Neuronal stem cell (in vitro differentiated cells): ENCODE measurements around the gene ARHGEF16.

ENCODE experiments used
- DNase-seq: peaks from one replicate; pipeline ENCODE4 v3.0.0-alpha.2; 2013; ENCODE audit warnings: low spot score
- H2AFZ ChIP-seq: one replicate; pipeline ENCODE4 v1.6.1; 2013; ENCODE audit warnings: mild to moderate bottlenecking, low read length, inconsistent platforms
- H2AK5ac ChIP-seq: 2 replicates; pipeline ENCODE4 v1.6.1; 2013; ENCODE audit warnings: low read depth, mild to moderate bottlenecking, inconsistent platforms, low read length, moderate library complexity, mixed read lengths
- H2BK120ac ChIP-seq: 2 replicates; pipeline ENCODE4 v1.6.1; 2013; ENCODE audit warnings: low read depth, mild to moderate bottlenecking, inconsistent platforms, low read length, moderate library complexity, mixed read lengths
- H2BK12ac ChIP-seq: one replicate; pipeline ENCODE4 v1.6.1; 2013; ENCODE audit warnings: low read length, inconsistent platforms
- H2BK15ac ChIP-seq: 2 replicates; pipeline ENCODE4 v1.6.1; 2013; ENCODE audit warnings: mild to moderate bottlenecking, low read length, inconsistent platforms, mixed read lengths
- H2BK5ac ChIP-seq: one replicate; pipeline ENCODE4 v1.6.1; 2013; ENCODE audit warnings: inconsistent platforms, mild to moderate bottlenecking, low read length, moderate library complexity
- H3K14ac ChIP-seq: one replicate; pipeline ENCODE4 v1.6.1; 2013; ENCODE audit warnings: low read length, inconsistent platforms
- H3K18ac ChIP-seq: 2 replicates; pipeline ENCODE4 v1.6.1; 2013; ENCODE audit warnings: low read length, inconsistent platforms
- H3K23ac ChIP-seq: 2 replicates; pipeline ENCODE4 v1.6.1; 2013; ENCODE audit warnings: low read depth, mild to moderate bottlenecking, mixed read lengths, low read length, inconsistent platforms; ENCODE audit not compliant: poor library complexity
- H3K27ac ChIP-seq: replicated peaks from 3 replicates; pipeline ENCODE4 v1.5.1; 2013; ENCODE audit warnings: low read length, inconsistent platforms
- H3K27me3 ChIP-seq, 3 experiments: 2 replicates each; pipeline ENCODE4 v1.6.1; 2013; ENCODE audit warnings: low read length in 3 of 3, mild to moderate bottlenecking in 2 of 3, inconsistent platforms in 1 of 3, low read depth in 1 of 3, mixed read lengths in 1 of 3, moderate library complexity in 1 of 3; ENCODE audit not compliant: control insufficient read depth in 3 of 3, insufficient read depth in 3 of 3
- H3K36me3 ChIP-seq, 2 donors: replicated peaks in 1 of 2; 2 replicates each; pipeline ENCODE4 v1.6.1; 2013; ENCODE audit warnings: low read length in 2 of 2; ENCODE audit not compliant: control insufficient read depth in 2 of 2, insufficient read depth in 2 of 2
- H3K4ac ChIP-seq: 2 replicates; pipeline ENCODE4 v1.6.1; 2013; ENCODE audit warnings: inconsistent platforms, mild to moderate bottlenecking, low read length, moderate library complexity
- H3K4me1 ChIP-seq, 2 donors: 1 replicate in 1 of 2; 2 replicates in 1 of 2; pipeline ENCODE4 v1.6.1; 2013; ENCODE audit warnings: low read length in 2 of 2, low read depth in 1 of 2; ENCODE audit not compliant: control insufficient read depth in 2 of 2, insufficient read depth in 1 of 2
- H3K4me2 ChIP-seq: one replicate; pipeline ENCODE4 v1.6.1; 2013; ENCODE audit warnings: mild to moderate bottlenecking, low read length, inconsistent platforms; ENCODE audit not compliant: insufficient read depth, poor library complexity, severe bottlenecking
- H3K4me3 ChIP-seq, 2 donors: 2 replicates each; pipeline ENCODE4 v1.5.1; 2013; ENCODE audit warnings: low read length in 2 of 2, mild to moderate bottlenecking in 2 of 2, inconsistent platforms in 1 of 2, moderate library complexity in 1 of 2
- H3K79me1 ChIP-seq: one replicate; pipeline ENCODE4 v1.6.1; 2013; ENCODE audit warnings: low read depth, mild to moderate bottlenecking, inconsistent platforms, low read length, moderate library complexity
- H3K9ac ChIP-seq: one replicate; pipeline ENCODE4 v1.6.1; 2013; ENCODE audit warnings: mild to moderate bottlenecking, low read depth, low read length, inconsistent platforms; ENCODE audit not compliant: poor library complexity
- H3K9me3 ChIP-seq, 2 donors: replicated peaks in 1 of 2; 2 replicates each; pipeline versions ENCODE3 to v1.6.1; 2013; ENCODE audit warnings: low read length in 2 of 2, mild to moderate bottlenecking in 2 of 2, inconsistent platforms in 1 of 2, low read depth in 1 of 2, mixed read lengths in 1 of 2, moderate library complexity in 1 of 2; ENCODE audit not compliant: control insufficient read depth in 2 of 2, insufficient read depth in 1 of 2
- H4K8ac ChIP-seq: one replicate; pipeline ENCODE4 v1.6.1; 2013; ENCODE audit warnings: low read depth, mild to moderate bottlenecking, inconsistent platforms, low read length, moderate library complexity
- H4K91ac ChIP-seq: one replicate; pipeline ENCODE4 v1.6.1; 2013; ENCODE audit warnings: low read length, low read depth, mild to moderate bottlenecking, inconsistent platforms; ENCODE audit not compliant: poor library complexity
- WGBS, 2 donors: extraction: QIAGEN DNeasy Blood & Tissue Kit; methylation state at CpG; one replicate each; pipeline ENCODE4 v1.1.7; 2013; ENCODE audit warnings: missing lambda C conversion rate in 2 of 2, mixed read lengths in 1 of 2; ENCODE audit not compliant: insufficient read length in 2 of 2, insufficient replicate concordance in 1 of 2; ENCODE audit errors: extremely low coverage in 2 of 2; 5-methylcytosine and 5-hydroxymethylcytosine counted together

The ARHGEF16 gene

GRCh38 chr1:3508757-3509415, 54.4 kb downstream of the ARHGEF16 start:
- Histone ChIP-seq H3K36me3 (no peaks in the 10 kb centered on the region), H3K27me3 (no peaks in the 10 kb centered on the region), H3K79me1 (peaks cover 6% of the 10 kb centered on the region), H3K9ac (no peak overlapping the region), H3K27ac (no peak overlapping the region), H2AK5ac (no peak overlapping the region), H3K4me2 (no peak overlapping the region), H3K4me3 (no peak overlapping the region), H2BK15ac (no peak overlapping the region), H3K4ac (no peak overlapping the region), H2BK12ac (no peak overlapping the region), H4K8ac (no peak overlapping the region), H2AFZ (no peak overlapping the region), H2BK120ac (no peak overlapping the region), H3K9me3 (no peaks in the 10 kb centered on the region), H3K18ac (peak overlapping the region; percentile 13), H4K91ac (no peak overlapping the region), H3K4me1 (no peaks in the 10 kb centered on the region), H3K14ac (peak overlapping the region; percentile 47), H3K23ac (peak overlapping the region; percentile 85), H2BK5ac (no peak overlapping the region)
- no CpG with 5 or more reads among the region's 33 CpGs for WGBS, 2 donors
- DNase-seq, result no peak

GRCh38 chr1:3509721-3510120, 55.3 kb downstream of the ARHGEF16 start:
- Histone ChIP-seq H2BK12ac (peak overlapping the region; percentile 73), H3K9me3 (no peaks in the 10 kb centered on the region), H3K18ac (no peak overlapping the region), H3K4me3 (no peak overlapping the region), H3K4me1 (no peaks in the 10 kb centered on the region), H2BK15ac (no peak overlapping the region), H3K79me1 (peaks cover 6% of the 10 kb centered on the region), H3K4ac (no peak overlapping the region), H3K27me3 (no peaks in the 10 kb centered on the region), H2AK5ac (no peak overlapping the region), H3K27ac (no peak overlapping the region), H4K8ac (peak overlapping the region; percentile 43), H2BK120ac (no peak overlapping the region), H4K91ac (no peak overlapping the region), H3K4me2 (no peak overlapping the region), H3K14ac (no peak overlapping the region), H3K9ac (no peak overlapping the region), H2AFZ (no peak overlapping the region), H3K23ac (peak overlapping the region; percentile 89), H2BK5ac (no peak overlapping the region), H3K36me3 (no peaks in the 10 kb centered on the region)
- DNase-seq, result no peak
- WGBS, 2 donors, result no CpG with 5 or more reads among the region's 21 CpGs

GRCh38 chr1:3510136-3510955, 55.9 kb downstream of the ARHGEF16 start:
- H2BK120ac ChIP-seq, result no peak overlapping the region
- H2AFZ ChIP-seq, result no peak overlapping the region
- H2BK5ac ChIP-seq, result no peak overlapping the region
- H3K27me3 ChIP-seq, result no peaks in the 10 kb centered on the region
- H2BK12ac ChIP-seq, result no peak overlapping the region
- no peak overlapping the region for H4K91ac ChIP-seq
- no peak overlapping the region for H2AK5ac ChIP-seq
- no peaks in the 10 kb centered on the region for H3K36me3 ChIP-seq
- no peak overlapping the region for H3K4ac ChIP-seq
- H3K4me3 ChIP-seq, result no peak overlapping the region
- no CpG with 5 or more reads among the region's 32 CpGs for WGBS, 2 donors
- peak overlapping the region; percentile 89 for H3K23ac ChIP-seq
- peaks cover 8% of the 10 kb centered on the region for H3K79me1 ChIP-seq
- no peaks in the 10 kb centered on the region for H3K9me3 ChIP-seq
- H3K9ac ChIP-seq, result peak overlapping the region; percentile 44
- H3K4me2 ChIP-seq, result no peak overlapping the region
- H3K4me1 ChIP-seq, result no peaks in the 10 kb centered on the region
- H3K18ac ChIP-seq, result no peak overlapping the region
- peak overlapping the region; percentile 43 for H4K8ac ChIP-seq
- DNase-seq, result no peak
- peak overlapping the region; percentile 56 for H3K14ac ChIP-seq
- H2BK15ac ChIP-seq, result no peak overlapping the region
- no peak overlapping the region for H3K27ac ChIP-seq

GRCh38 chr1:3510956-3511250, 56.4 kb downstream of the ARHGEF16 start:
- Histone ChIP-seq H3K4me1 (no peaks in the 10 kb centered on the region), H3K14ac (peak overlapping the region; percentile 98), H2BK12ac (no peak overlapping the region), H3K18ac (peak overlapping the region; percentile 48), H4K91ac (no peak overlapping the region), H3K27ac (no peak overlapping the region), H3K4ac (no peak overlapping the region), H3K27me3 (no peaks in the 10 kb centered on the region), H3K36me3 (no peaks in the 10 kb centered on the region), H3K79me1 (peaks cover 6% of the 10 kb centered on the region), H2BK15ac (no peak overlapping the region), H2AK5ac (no peak overlapping the region), H4K8ac (no peak overlapping the region), H3K9me3 (no peaks in the 10 kb centered on the region), H3K4me3 (no peak overlapping the region), H2BK5ac (no peak overlapping the region), H2BK120ac (no peak overlapping the region), H3K23ac (peak overlapping the region; percentile 89), H2AFZ (no peak overlapping the region), H3K4me2 (no peak overlapping the region), H3K9ac (peak overlapping the region; percentile 60)
- WGBS, 2 donors, result no CpG with 5 or more reads among the region's 12 CpGs
- DNase-seq, result no peak
